ENCODE measurements around the gene RFC1. TPM values are rescaled to one million over a fixed set of nuclear protein-coding genes. Genes with fewer than 3 reads are reported as not detected.
A peak's percentile ranks its signal among the peaks of the same experiment; 100 is the strongest.

RFC1 gene
- total RNA-seq, 2 experiments from 2014 or later, result 97.0 to 104 TPM

DNA sequence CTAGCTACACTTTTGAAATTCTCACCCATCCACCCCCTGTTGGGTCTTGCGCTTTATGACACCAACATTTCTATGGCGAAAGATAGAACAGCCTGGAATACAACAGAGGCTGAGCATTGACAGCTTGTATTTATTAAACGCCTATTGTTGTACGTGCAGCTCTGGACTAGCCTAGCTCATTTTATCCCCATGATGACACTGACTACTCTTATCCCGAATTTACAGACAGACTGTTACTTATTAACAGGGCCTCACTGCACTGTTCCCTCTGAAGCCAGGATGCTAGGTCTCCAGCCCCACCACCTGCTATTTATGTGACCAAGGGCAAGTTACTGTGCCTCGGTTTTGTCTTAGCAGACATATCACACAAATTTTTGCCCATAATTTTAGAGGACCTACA lies 1.0 kb upstream of the RFC1 start:
- H3K27me3 Mint-ChIP-seq, result no peaks in the 10 kb centered on the region
- no peak for TF ChIP-seq CTCF (IDR thresholded peaks at IDR 0.05)
- ATAC-seq (ENCODE audit: poor library complexity) (no peak), DNase-seq (no peak)
- H3K4me3 Mint-ChIP-seq, result peak overlapping the region; percentile 93
- H3K36me3 Mint-ChIP-seq (ENCODE audit: low read depth), result peaks cover 20% of the 10 kb centered on the region
- no peaks in the 10 kb centered on the region for H3K27me3 ChIP-seq (ENCODE audit: control insufficient read depth in 1 of 2, insufficient read depth in 2 of 2, low read length in 2 of 2)
- no peaks in the 10 kb centered on the region for H3K9me3 Mint-ChIP-seq
- peaks cover 34% of the 10 kb centered on the region for H3K4me1 Mint-ChIP-seq (ENCODE audit: low read depth)
- peaks cover 0 to 9% of the 10 kb centered on the region in 2 experiments for H3K9me3 ChIP-seq (ENCODE audit: control insufficient read depth in 1 of 2, insufficient read depth in 1 of 2, low read length in 2 of 2)
- no peak overlapping the region for H3K4me3 ChIP-seq (ENCODE audit: low read length)
- H3K4me1 ChIP-seq (ENCODE audit: insufficient read depth, low read length), result peaks cover 30% of the 10 kb centered on the region
- intact Hi-C loops (cut with DNase I, micrococcal nuclease), result loop anchor here (2.0 to 10.0 kb wide), 6 partner anchors 14 to 330 kb away; partner anchors contain the start of genes LIAS (in 2 of the 2), RPL9 (in 2 of the 2), UBE2K (in 1 of the 2) and UGDH (in 1 of the 2)
- CTCF ChIA-PET, result interaction anchor here (0.8 kb wide), 1 partner anchor 9 kb away, joined by 3 read pairs; no protein-coding TSS in a partner anchor
- POLR2A ChIA-PET, result interaction anchor here (0.9 to 3.7 kb wide), 5 partner anchors 10 to 90 kb away, joined by 3 to 54 read pairs (median 14); partner anchors contain the start of genes LIAS and RPL9
- H3K27ac ChIP-seq (ENCODE audit: low read depth in 1 of 2, low read length in 2 of 2), result no peak overlapping the region
- H3K27ac Mint-ChIP-seq, result peak overlapping the region; percentile 91
- H3K36me3 ChIP-seq (ENCODE audit: insufficient read depth, low read length), result no peaks in the 10 kb centered on the region

DNA sequence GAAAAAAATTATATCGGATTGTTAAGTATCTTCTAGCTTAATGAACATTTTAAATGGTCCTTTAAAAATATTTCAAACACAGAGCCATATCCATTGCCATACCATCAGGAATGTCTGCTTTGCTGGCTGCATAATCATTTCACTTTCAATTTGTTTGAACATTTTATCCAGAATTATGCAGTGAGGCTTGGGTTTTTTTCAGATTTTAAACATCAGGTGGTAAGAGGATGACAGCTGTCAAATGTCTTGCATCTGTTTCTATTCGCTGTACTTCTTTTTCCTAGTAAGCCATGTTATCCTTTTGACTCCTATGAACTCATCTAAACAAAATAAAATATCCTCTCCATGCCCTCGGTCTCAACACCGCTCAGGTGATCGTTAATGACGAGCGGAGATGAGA lies 802 bp downstream of the RFC1 start:
- no peak for ATAC-seq (ENCODE audit: poor library complexity)
- POLR2A ChIA-PET, result interaction anchor here (0.9 to 3.7 kb wide), 7 partner anchors 8 to 1539 kb away, joined by 3 to 54 read pairs (median 5); partner anchors contain the start of genes LIAS, PGM2 and RPL9

GRCh38 chr4:39363773-39364393 lies 2.3 kb downstream of the RFC1 start:
- Mint-ChIP-seq H3K36me3 (ENCODE audit: low read depth) (peaks cover 30% of the 10 kb centered on the region), H3K27ac (peak overlapping the region; percentile 91), H3K4me1 (ENCODE audit: low read depth) (peaks cover 42% of the 10 kb centered on the region), H3K9me3 (no peaks in the 10 kb centered on the region), H3K4me3 (peak overlapping the region; percentile 84), H3K27me3 (no peaks in the 10 kb centered on the region)
- ChIA-PET CTCF (interaction anchor here (0.6 kb wide), 1 partner anchor 47 kb away, joined by 3 read pairs; no protein-coding TSS in a partner anchor), POLR2A (interaction anchor here (1.1 to 3.7 kb wide), 3 partner anchors 10 to 94 kb away, joined by 4 to 54 read pairs (median 5); partner anchors contain the start of genes LIAS and RPL9)
- intact Hi-C loops (cut with DNase I, micrococcal nuclease), result loop anchor here in 1 of 2 experiments (10.0 kb wide), 1 partner anchor 161 kb away; the partner anchor contains the start of gene UGDH
- TF ChIP-seq CTCF (IDR thresholded peaks at IDR 0.05), result no peak
- Histone ChIP-seq H3K4me3 (ENCODE audit: low read length) (no peak overlapping the region), H3K4me1 (ENCODE audit: insufficient read depth, low read length) (peaks cover 31% of the 10 kb centered on the region), H3K9me3 (ENCODE audit: control insufficient read depth in 1 of 2, insufficient read depth in 1 of 2, low read length in 2 of 2) (no peaks in the 10 kb centered on the region), H3K27ac (ENCODE audit: low read depth in 1 of 2, low read length in 2 of 2) (no peak overlapping the region), H3K36me3 (ENCODE audit: insufficient read depth, low read length) (peaks cover 5% of the 10 kb centered on the region), H3K27me3 (ENCODE audit: control insufficient read depth in 1 of 2, insufficient read depth in 2 of 2, low read length in 2 of 2) (no peaks in the 10 kb centered on the region)
- DNase-seq (no peak), ATAC-seq (ENCODE audit: poor library complexity) (no peak)

More for the DNA sequence above, 802 bp downstream of the RFC1 start:
- peak in 2 of 14 experiments; percentile 14 to 26 for DNase-seq
- Mint-ChIP-seq H3K4me3 (peak overlapping the region; percentile 93), H3K27ac (peak overlapping the region; percentile 91), H3K9me3 (no peaks in the 10 kb centered on the region), H3K36me3 (ENCODE audit: low read depth) (peaks cover 26% of the 10 kb centered on the region), H3K27me3 (no peaks in the 10 kb centered on the region), H3K4me1 (ENCODE audit: low read depth) (peaks cover 37% of the 10 kb centered on the region)
- peak overlapping the region; percentile 49 to 81 for H3K27ac ChIP-seq (ENCODE audit: low read depth in 1 of 2, low read length in 2 of 2)
- H3K27me3 ChIP-seq (ENCODE audit: control insufficient read depth in 1 of 2, insufficient read depth in 2 of 2, low read length in 2 of 2), result no peaks in the 10 kb centered on the region
- H3K4me1 ChIP-seq (ENCODE audit: insufficient read depth, low read length), result peaks cover 30% of the 10 kb centered on the region
- peak overlapping the region; percentile 98 for H3K4me3 ChIP-seq (ENCODE audit: low read length)
- no peak for TF ChIP-seq CTCF (IDR thresholded peaks at IDR 0.05)
- peaks cover 5% of the 10 kb centered on the region for H3K36me3 ChIP-seq (ENCODE audit: insufficient read depth, low read length)
- CTCF ChIA-PET, result interaction anchor here (0.6 to 2.1 kb wide), 5 partner anchors 12 to 607 kb away, joined by 3 to 9 read pairs (median 3); no protein-coding TSS in a partner anchor
- intact Hi-C loops (cut with DNase I, micrococcal nuclease), result loop anchor here (5.0 to 10.0 kb wide), 4 partner anchors 92 to 332 kb away; partner anchors contain the start of genes LIAS (in 2 of the 2), RPL9 (in 2 of the 2), UBE2K (in 1 of the 2) and UGDH (in 1 of the 2)
- no peaks in the 10 kb centered on the region for H3K9me3 ChIP-seq (ENCODE audit: control insufficient read depth in 1 of 2, insufficient read depth in 1 of 2, low read length in 2 of 2)

Data from CD4-positive, alpha-beta T cell (primary cell).